Thymus (tissue), 11 donors: ENCODE measurements around the gene SLC38A1. TPM values are rescaled to one million over a fixed set of nuclear protein-coding genes. Genes with fewer than 3 reads are reported as not detected.

Experiments used
- DNase-seq, 9 donors: peaks; one replicate each; pipeline ENCODE4 v3.0.0-alpha.2; 2013; ENCODE audit warnings: low spot score in 9 of 9, low read depth in 6 of 9, missing footprints in 1 of 9
- H3K27ac ChIP-seq, 2 donors: one replicate each; pipeline ENCODE4 v1.5.1; 2013; ENCODE audit warnings: control low read depth in 1 of 2, low read depth in 1 of 2, low read length in 1 of 2, mild to moderate bottlenecking in 1 of 2, moderate library complexity in 1 of 2
- H3K27me3 ChIP-seq, 2 donors: one replicate each; pipeline ENCODE4 v1.5.1; 2013; ENCODE audit warnings: low read length in 1 of 2; ENCODE audit not compliant: control insufficient read depth in 2 of 2, insufficient read depth in 1 of 2
- H3K36me3 ChIP-seq, 2 donors: one replicate each; pipeline ENCODE4 v1.5.1; 2013; ENCODE audit warnings: low read length in 1 of 2, mild to moderate bottlenecking in 1 of 2, moderate library complexity in 1 of 2; ENCODE audit not compliant: control insufficient read depth in 2 of 2, insufficient read depth in 2 of 2
- H3K4me1 ChIP-seq, 2 donors: one replicate each; pipeline ENCODE4 v1.5.1; 2013; ENCODE audit warnings: low read length in 2 of 2; ENCODE audit not compliant: control insufficient read depth in 2 of 2, insufficient read depth in 2 of 2
- H3K4me3 ChIP-seq, 2 donors: one replicate each; pipeline ENCODE4 v1.5.1; 2013; ENCODE audit warnings: low read length in 2 of 2, control low read depth in 1 of 2, mild to moderate bottlenecking in 1 of 2
- H3K9me3 ChIP-seq, 2 donors: one replicate each; pipeline ENCODE4 v1.5.1; 2013; ENCODE audit warnings: low read length in 1 of 2, mild to moderate bottlenecking in 1 of 2; ENCODE audit not compliant: control insufficient read depth in 2 of 2, insufficient read depth in 1 of 2
- WGBS: extraction: QIAGEN DNeasy Blood & Tissue Kit; methylation state at CpG from one replicate; pipeline ENCODE4 v1.1.7; 2013; 5-methylcytosine and 5-hydroxymethylcytosine counted together
- polyA plus RNA-seq: library from polyadenylated mRNA; stranded (reverse); fragments of 200-250 nt; gene quantifications from one replicate; pipeline ENCODE4 v1.2.3, GENCODE V29; 2013
- total RNA-seq: library from RNA; stranded (reverse); fragments of 120-200 nt; gene quantifications from one replicate; pipeline ENCODE4 v1.2.4, GENCODE V29; 2013
- donor health status: healthy.

Gene SLC38A1
- total and polyA plus RNA-seq, 2 donors = 54.4 to 81.6 TPM

DNA sequence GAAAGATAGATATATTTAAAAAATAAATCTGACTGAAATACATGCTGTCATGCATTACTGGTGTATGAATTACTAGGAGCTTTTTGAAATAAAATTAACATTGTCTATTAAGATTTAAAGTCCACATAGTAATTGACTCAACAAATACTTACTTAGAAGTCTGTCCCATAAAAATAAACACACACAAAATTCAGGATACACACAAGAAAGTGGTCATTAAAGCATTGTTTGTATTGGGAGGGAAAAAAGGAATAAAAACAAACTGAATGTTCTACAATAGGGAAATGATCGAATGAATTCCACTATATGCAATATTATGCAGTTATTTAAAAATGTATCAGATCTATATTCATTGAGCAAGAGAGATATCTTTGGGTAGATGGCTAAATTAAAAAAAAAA lies 118.9 kb downstream of the SLC38A1 start:
- no peak for DNase-seq
- H3K36me3 ChIP-seq = no peaks in the 10 kb centered on the region
- H3K27ac ChIP-seq = no peak overlapping the region
- no peaks in the 10 kb centered on the region for H3K9me3 ChIP-seq
- H3K27me3 ChIP-seq = no peaks in the 10 kb centered on the region
- no peaks in the 10 kb centered on the region for H3K4me1 ChIP-seq
- WGBS = 99% methylated on average over 1 of the region's 1 CpG
- H3K4me3 ChIP-seq = no peak overlapping the region

DNA sequence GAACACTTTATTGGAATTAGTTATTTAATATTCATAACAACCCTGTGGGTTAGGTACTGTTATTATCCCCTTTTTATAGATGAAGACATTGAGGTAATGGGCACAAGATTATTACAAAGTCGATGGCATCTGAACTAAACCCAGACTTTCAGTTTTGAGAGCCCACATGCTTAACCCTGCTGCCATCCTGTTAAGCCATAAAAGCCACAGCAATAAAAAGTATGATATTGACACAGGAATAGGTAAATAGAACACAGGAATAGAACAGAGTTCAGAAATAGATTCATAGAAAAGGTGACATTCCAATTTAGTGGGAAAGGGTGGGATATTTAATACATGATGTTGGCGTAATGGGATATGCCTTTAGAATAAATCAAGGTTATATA lies 119.8 kb downstream of the SLC38A1 start:
- Histone ChIP-seq H3K27me3 (no peaks in the 10 kb centered on the region), H3K36me3 (no peaks in the 10 kb centered on the region), H3K9me3 (no peaks in the 10 kb centered on the region), H3K4me1 (no peaks in the 10 kb centered on the region), H3K4me3 (no peak overlapping the region), H3K27ac (no peak overlapping the region)
- 96% methylated on average over 2 of the region's 2 CpGs for WGBS
- no peak for DNase-seq

- Histone ChIP-seq H3K4me1 (no peaks in the 10 kb centered on the region), H3K27me3 (no peaks in the 10 kb centered on the region), H3K4me3 (no peak overlapping the region), H3K36me3 (no peaks in the 10 kb centered on the region), H3K9me3 (no peaks in the 10 kb centered on the region), H3K27ac (no peak overlapping the region)
- no peak for DNase-seq
- WGBS = over 99% methylated on average over 5 of the region's 5 CpGs
Observed at GRCh38 chr12:46148327-46149078, 120.3 kb downstream of the SLC38A1 start.

- Histone ChIP-seq H3K27me3 (no peaks in the 10 kb centered on the region), H3K36me3 (no peaks in the 10 kb centered on the region), H3K27ac (no peak overlapping the region), H3K4me3 (no peak overlapping the region), H3K4me1 (no peaks in the 10 kb centered on the region), H3K9me3 (no peaks in the 10 kb centered on the region)
- WGBS = 98% methylated on average over 3 of the region's 3 CpGs
- DNase-seq = no peak
Observed at GRCh38 chr12:46147144-46147543, 121.7 kb downstream of the SLC38A1 start.

- no peaks in the 10 kb centered on the region for H3K4me1 ChIP-seq
- H3K27me3 ChIP-seq = no peaks in the 10 kb centered on the region
- H3K27ac ChIP-seq = no peak overlapping the region
- H3K9me3 ChIP-seq = no peaks in the 10 kb centered on the region
- DNase-seq = no peak
- no peaks in the 10 kb centered on the region for H3K36me3 ChIP-seq
- WGBS = 96% methylated on average over 5 of the region's 5 CpGs
- H3K4me3 ChIP-seq = no peak overlapping the region
Observed at GRCh38 chr12:46145881-46146280, 123.0 kb downstream of the SLC38A1 start.

GRCh38 chr12:46144433-46144832 lies 124.4 kb downstream of the SLC38A1 start:
- Histone ChIP-seq H3K36me3 (no peaks in the 10 kb centered on the region), H3K27ac (no peak overlapping the region), H3K4me3 (no peak overlapping the region), H3K27me3 (no peaks in the 10 kb centered on the region), H3K9me3 (no peaks in the 10 kb centered on the region), H3K4me1 (no peaks in the 10 kb centered on the region)
- no peak for DNase-seq
- WGBS = 97% methylated on average over 2 of the region's 2 CpGs

GRCh38 chr12:46136249-46136648 lies 132.6 kb downstream of the SLC38A1 start:
- Histone ChIP-seq H3K36me3 (no peaks in the 10 kb centered on the region), H3K4me1 (no peaks in the 10 kb centered on the region), H3K4me3 (no peak overlapping the region), H3K27me3 (no peaks in the 10 kb centered on the region), H3K9me3 (no peaks in the 10 kb centered on the region), H3K27ac (no peak overlapping the region)
- WGBS = 91% methylated on average over 2 of the region's 2 CpGs
- DNase-seq = no peak

DNA sequence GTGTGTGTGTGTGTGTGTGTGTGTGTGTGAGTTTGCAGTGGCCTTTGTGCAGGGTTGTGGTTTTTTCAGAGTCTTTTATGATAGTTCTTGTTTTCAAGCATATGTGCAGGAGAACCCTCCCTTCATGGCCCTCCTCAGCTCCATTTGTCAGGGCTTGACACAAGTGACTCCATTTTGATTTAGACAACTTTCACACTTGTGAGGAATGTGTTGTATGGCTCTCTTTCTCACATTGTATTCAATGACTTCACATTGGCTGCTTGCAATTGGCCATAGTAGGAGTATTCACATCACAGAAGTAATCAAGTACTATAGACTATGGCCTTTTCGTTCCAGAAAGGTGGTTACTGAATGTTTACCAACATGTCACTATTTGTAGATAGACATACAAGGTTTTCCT lies 133.1 kb downstream of the SLC38A1 start:
- no peaks in the 10 kb centered on the region for H3K36me3 ChIP-seq
- no peak overlapping the region for H3K4me3 ChIP-seq
- no peaks in the 10 kb centered on the region for H3K27me3 ChIP-seq
- H3K4me1 ChIP-seq = no peaks in the 10 kb centered on the region
- no peak for DNase-seq
- no peak overlapping the region for H3K27ac ChIP-seq
- H3K9me3 ChIP-seq = no peaks in the 10 kb centered on the region
- 98% methylated on average over 1 of the region's 1 CpG for WGBS

DNA sequence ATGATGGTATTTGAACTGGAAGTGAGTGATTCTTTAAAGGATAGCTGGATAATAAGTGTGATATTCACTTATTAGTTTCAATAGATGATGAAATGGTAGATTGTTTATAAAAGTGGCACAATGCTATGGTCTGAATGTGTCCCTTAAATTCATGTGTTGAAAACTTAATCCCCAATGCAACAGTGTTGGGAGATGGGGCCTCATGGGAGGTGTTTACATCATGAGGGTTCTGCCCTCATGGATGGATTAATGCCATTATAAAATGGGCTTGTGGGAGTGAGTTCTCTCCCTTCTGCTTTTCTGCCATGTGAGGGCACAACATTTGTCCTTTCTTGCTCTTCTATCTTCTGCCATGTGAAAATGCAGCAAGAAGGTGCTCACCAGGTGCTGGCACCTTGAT lies 134.0 kb downstream of the SLC38A1 start:
- H3K27ac ChIP-seq = no peak overlapping the region
- H3K4me1 ChIP-seq = no peaks in the 10 kb centered on the region
- no peak for DNase-seq

More for the DNA sequence above, 134.0 kb downstream of the SLC38A1 start:
- Histone ChIP-seq H3K36me3 (no peaks in the 10 kb centered on the region), H3K27me3 (no peaks in the 10 kb centered on the region), H3K4me3 (no peak overlapping the region), H3K9me3 (no peaks in the 10 kb centered on the region)
